Activated CD8-positive, alpha-beta memory T cell treated with anti-CD3 and anti-CD28 coated beads for 1 hour (primary cell): ENCODE data around the gene SPOCK1.

ENCODE experiments used
- DNase-seq, 2 donors: peaks; one replicate each; pipeline ENCODE4 v3.0.0-alpha.2; 2020; ENCODE audit warnings: low read depth in 1 of 2; ENCODE audit errors: extremely low read depth in 1 of 2

SPOCK1 gene

DNA sequence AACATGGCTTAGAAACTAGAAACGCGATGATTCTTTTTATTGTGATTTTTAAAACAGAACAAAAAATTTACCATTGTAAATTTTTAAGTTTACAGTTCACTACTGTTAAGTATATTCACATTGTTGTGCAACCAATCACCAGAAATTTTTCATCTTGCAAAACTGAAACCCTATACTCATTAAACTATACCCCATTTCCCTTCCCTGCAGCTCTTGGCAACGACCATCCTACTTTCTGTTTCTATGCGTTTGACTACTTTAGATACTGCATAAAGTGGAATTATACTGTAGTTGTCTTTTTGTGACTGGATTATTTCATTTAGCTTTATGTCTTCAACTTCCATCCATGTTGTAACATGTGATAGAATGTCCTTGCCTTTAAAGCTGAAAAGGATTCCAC lies 52.5 kb downstream of the SPOCK1 start:
- DNase-seq, result no peak

DNA sequence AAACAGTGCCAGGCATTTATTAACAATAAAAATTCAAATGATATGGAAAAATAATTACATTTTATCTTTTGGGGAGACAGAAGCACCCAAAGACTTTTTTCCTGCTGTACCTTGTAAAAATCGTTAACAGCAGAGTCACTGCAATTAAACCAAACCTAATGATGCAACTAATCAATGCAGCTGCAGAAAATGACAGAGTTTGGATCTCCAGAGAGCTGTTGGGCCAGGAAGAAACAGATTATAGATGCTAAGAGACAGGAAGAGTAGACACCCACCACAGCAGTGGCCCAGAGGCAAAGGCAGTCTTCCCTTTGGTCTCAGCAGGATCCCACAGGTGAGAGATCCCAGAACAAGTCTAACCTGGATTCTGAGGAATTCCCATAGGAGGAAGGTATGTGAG lies 53.0 kb downstream of the SPOCK1 start:
- DNase-seq, result no peak

DNA sequence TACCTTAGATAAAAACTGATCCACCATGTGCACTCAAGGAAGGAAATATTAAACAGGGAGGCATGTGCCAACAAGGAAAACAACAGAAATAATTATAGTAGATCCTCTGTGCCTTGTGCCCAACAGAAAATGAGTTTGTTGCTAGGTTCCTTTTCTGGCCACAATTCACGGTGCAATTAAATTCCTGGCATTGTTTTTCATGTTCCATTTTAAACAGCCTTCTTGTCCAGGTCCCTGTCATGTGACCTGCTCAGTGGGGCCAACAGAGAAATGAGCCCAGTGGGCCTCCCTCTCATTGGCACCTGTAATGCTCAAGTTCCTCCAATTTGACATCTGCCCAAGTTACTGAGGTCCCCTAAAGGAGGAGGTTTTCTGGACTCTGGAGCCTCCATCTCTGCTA lies 56.5 kb downstream of the SPOCK1 start:
- no peak for DNase-seq

DNA sequence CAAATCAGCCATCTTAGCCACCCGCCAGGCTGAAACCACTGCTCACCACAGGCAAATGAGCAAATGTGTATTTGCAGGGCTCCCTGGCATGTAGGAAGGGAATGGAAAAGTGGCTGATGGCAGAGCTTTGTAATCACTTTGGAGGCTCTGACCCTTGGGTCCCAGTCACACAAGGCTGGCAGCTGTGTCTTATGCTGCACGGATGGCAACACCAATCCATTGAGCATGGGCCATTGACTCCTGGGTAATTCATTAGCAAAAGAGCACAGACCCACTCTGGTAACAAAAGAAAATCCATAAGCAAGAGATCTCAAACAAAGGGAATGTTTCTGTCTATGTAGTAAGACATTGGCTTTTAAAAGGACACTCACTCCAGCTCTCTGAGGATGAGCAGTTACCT lies 57.6 kb downstream of the SPOCK1 start:
- no peak for DNase-seq

- DNase-seq, result no peak
Observed at GRCh38 chr5:137440795-137441194, 58.3 kb downstream of the SPOCK1 start.

- DNase-seq, result no peak
Observed at GRCh38 chr5:137439645-137440044, 59.5 kb downstream of the SPOCK1 start.

GRCh38 chr5:137438932-137439331 lies 60.2 kb downstream of the SPOCK1 start:
- DNase-seq, result no peak

- DNase-seq, result no peak
Observed at GRCh38 chr5:137437774-137438173, 61.4 kb downstream of the SPOCK1 start.

DNA sequence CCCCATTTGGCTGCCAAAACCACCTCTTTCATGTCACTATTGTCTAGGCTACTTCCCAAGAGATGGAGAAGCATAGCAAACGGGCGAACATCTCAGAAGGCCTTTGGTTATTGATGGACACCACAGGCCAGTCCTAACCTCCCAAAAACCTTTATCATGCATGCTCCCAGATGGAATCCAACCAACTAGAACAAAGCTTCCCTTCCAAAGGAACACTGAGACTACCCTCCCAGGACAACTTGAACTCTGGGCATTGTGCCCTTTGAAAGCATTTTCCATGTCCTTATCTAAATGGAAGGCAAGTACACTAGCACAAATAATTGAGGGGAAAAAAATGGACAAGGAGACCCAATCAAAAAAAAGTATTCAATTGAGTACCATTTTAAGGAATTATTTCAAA lies 65.6 kb downstream of the SPOCK1 start:
- DNase-seq, result no peak

- no peak for DNase-seq
Observed at GRCh38 chr5:137432376-137432775, 66.8 kb downstream of the SPOCK1 start.

GRCh38 chr5:137431051-137431450 lies 68.1 kb downstream of the SPOCK1 start:
- DNase-seq, result no peak

DNA sequence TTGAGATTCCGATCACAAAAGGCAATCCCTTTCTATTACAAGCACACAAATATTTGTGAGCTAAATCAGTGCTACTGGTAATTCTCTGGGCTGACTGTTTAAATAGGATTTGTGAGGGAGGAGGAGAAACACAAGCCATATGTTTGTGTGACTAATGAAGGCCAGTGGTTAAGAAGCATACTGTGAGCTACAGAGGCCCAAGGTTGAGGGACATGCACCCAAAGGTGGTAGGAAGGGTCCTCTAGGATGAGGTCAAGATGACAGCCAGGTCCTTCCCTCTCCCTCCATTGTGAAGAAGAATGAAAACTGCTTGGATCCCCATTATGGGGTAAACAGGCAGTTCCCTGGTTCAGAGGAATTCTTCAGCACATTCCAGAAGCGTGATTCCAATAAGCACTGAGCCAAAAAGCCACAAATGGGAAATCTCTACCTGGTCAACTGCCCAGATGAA lies 83.9 kb downstream of the SPOCK1 start:
- DNase-seq, result no peak

DNA sequence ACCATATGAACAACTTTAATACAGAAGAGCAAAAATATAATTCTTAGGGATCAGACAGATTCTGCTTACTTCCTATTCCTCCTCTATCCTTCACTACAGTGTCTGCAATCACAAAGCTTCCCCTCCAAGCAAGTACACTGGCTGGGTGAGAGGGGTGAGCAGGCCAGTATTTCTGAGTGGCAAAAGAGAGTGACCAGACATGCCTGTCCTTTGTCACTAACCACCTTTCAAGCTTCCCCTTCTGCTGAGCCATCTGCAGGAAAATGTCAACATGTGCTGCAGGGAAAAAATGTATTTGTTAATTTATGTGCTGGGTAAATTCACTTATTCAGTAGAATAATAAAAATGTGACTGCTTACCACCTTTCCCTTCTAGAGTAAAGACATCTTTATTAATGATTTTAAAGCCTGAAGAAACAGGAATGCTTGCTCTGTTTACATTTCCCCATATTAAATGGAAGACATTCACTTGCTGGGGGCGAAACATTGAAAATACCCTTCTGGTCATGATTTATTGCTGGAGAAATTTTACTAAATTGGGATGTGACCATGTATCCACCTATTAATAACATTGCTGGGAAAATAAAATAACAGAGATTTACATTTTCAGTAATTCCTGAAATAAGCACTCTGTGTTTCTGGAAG lies 84.9 kb downstream of the SPOCK1 start:
- DNase-seq, result no peak

- no peak for DNase-seq
Observed at GRCh38 chr5:137412136-137412535, 87.0 kb downstream of the SPOCK1 start.

DNA sequence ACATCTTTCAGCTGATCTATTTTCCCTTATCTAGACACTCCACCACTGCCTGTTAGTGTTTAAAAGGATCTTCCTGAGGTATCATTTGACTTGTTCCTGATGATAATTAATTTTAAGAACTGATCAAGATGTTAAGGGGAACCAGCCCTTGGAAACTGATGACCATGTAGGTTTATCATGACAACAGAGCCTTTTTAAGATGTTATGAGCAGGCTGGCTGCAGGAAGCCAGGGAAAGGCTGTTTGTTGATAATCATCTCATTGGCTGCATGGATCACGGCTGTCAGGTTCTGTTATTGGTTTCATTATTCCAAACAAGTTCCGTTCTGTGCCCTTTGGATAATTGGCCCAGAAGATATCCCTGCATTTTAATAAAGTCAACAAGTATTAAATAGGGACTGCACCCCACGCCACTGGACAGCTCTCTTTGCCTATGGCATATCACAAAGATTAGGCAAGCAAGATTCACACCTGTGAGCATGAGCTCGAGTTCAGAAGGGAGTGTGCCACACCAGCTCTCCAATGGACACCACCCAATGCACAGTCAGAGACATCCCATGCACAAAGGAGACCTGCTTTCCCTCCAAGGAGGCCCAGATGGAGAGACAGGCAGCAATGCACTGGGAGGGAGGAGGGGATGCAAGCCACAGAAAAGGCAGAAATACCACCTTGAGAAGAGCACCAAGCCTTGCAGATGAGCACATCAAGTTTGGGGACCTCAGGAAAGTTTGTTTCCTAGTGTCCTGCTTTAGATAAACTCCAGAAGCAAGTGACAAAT lies 88.7 kb downstream of the SPOCK1 start:
- DNase-seq, result no peak

DNA sequence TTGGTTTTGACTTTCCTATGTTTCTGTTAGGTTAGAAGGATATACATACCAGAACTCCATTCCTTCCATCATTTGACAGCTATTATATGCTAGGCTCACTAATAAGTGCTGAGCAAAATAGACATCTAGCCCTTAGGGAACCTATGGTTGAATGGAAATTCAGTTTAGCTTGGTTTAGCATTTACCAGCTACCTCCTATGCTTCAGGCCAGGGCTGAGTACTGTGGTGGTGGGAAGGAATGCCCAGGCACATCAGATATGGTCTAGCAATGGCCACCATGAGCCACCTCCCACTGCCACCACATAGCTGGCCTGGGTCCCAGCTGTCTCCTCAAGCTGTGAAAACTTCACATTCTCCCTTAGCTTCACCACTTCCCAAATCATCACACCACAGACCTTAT lies 89.4 kb downstream of the SPOCK1 start:
- no peak for DNase-seq

DNA sequence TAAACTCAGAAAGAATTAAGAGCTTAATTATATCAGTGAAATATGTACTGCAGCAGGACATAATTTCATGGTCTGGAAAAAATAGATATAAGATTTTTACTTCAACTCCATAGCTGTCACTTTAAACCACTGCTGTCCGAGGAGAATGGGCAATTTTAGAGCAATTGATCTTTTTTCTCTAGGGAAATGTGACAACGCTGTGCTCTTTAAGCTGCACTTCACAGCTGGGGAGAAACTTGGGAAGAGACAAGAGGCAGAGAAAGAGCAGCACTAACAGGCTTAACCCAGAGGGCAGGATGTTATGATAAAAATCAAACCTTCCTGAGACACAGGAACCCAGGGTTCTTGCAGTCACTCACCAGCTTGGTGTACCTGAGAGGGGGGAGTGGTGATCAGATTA lies 92.0 kb downstream of the SPOCK1 start:
- DNase-seq, result no peak

GRCh38 chr5:137405393-137405792 lies 93.7 kb downstream of the SPOCK1 start:
- DNase-seq, result no peak

DNA sequence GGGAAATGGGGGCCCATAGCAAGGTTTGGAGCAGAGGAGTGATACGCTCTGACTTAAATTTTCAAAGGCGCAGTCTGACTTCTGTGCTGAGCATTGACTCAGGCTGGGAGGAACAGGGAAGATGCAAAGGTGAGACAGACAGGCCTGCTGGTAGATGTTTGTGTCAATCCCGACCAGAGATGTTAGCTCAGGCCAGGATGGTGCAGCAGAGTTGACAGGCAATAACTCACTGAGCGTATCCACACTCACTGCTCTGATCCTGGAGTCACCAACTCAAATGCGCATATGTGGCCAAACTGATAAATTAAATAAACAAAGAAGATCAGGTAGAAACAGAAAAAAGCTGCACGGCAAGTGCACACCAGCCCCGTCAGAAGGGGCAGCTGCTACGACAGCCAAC lies 95.3 kb downstream of the SPOCK1 start:
- no peak for DNase-seq

GRCh38 chr5:137402436-137403187 lies 96.5 kb downstream of the SPOCK1 start:
- DNase-seq, result no peak

DNA sequence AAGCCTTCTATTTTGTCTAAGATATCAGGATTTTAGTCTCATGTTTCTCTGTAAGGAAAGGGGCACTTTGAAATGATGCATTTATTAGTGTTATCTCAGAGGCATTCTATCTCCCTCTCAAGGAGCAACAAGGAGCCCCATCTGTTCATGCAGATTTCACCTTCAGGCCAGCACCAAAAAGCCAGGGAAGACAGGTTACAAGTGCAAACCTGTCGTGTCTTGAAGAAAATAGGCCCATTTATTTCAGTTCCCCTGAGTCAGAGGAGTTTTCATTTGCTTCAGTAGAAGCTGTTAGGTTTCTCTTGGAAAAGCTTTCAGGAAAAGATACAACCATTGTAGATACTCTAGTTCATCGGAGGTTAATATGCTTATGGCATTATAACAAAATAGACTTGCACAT lies 97.2 kb downstream of the SPOCK1 start:
- DNase-seq, result no peak

DNA sequence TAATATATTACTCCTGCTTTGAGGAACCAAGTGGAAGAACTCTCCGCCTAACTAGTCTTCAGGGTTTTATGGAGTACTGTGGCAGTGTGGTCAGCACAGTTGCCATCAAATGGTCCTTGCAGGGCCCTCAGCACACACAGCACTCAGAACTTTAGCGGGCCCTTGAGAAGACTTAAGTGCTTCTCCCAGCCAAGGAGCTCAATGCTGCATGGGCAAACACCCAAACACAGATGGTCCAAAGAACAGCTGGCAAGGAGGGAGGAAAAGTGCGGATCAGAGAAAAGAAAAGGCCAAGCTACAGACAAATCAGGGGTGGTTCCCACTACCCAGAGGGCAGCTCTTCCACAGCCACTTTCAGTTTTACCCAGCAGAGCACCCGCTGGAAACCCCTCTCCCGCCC lies 98.6 kb downstream of the SPOCK1 start:
- DNase-seq, result no peak
